Measurements from ENCODE around the gene PACRG.

- no peak for TF ChIP-seq POLR2A (IDR thresholded peaks at IDR 0.05; ENCODE audit: low read depth, low read length)
- no peak for TF ChIP-seq TAF1 (IDR thresholded peaks at IDR 0.05; ENCODE audit: borderline replicate concordance, low read depth, low read length)
- TF ChIP-seq POLR2AphosphoS5 (IDR thresholded peaks at IDR 0.05; ENCODE audit: low read depth, low read length): no peak
Observed at GRCh38 chr6:163302747-163303146, 575.0 kb downstream of the PACRG start.

Data from GM12892 (cell line).